Measurements from ENCODE around the gene LRRC4B. TPM values are rescaled to one million over a fixed set of nuclear protein-coding genes. Genes with fewer than 3 reads are reported as not detected.
"Not testable (repeated sequence)": the region's sequence is repeated elsewhere in the genome, so short reads cannot be mapped to it uniquely, and the experiment has no call there.

The LRRC4B gene
- total RNA-seq, 2 donors from 2014 or later = 1.4 to 2.9 TPM

DNA sequence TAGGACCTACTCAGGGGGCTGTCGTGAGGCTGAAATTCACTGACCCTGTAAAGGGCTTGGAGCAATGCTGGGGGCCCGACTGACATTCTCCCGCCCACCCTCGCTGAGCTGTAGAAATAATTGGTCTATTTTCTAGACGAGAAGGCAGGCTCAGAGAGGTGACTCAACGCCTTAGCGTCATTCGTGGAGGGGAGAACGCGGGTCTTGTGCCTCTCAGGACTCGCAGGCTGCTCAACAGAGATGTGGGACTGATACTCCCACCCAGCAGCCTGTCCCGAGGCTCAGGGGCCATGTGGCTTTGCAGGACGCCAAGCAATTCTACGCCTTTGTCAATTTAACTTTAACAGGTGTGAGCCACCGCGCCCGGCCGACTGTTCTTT lies 30.9 kb downstream of the LRRC4B start:
- DNase-seq (no peak), ATAC-seq (no peak)
- intact Hi-C loops (cut with DNase I) = loop anchor here (2.0 to 10.0 kb wide), 4 partner anchors 100 to 388 kb away; partner anchors contain the start of gene SYT3 (in 1 of the 2)

DNA sequence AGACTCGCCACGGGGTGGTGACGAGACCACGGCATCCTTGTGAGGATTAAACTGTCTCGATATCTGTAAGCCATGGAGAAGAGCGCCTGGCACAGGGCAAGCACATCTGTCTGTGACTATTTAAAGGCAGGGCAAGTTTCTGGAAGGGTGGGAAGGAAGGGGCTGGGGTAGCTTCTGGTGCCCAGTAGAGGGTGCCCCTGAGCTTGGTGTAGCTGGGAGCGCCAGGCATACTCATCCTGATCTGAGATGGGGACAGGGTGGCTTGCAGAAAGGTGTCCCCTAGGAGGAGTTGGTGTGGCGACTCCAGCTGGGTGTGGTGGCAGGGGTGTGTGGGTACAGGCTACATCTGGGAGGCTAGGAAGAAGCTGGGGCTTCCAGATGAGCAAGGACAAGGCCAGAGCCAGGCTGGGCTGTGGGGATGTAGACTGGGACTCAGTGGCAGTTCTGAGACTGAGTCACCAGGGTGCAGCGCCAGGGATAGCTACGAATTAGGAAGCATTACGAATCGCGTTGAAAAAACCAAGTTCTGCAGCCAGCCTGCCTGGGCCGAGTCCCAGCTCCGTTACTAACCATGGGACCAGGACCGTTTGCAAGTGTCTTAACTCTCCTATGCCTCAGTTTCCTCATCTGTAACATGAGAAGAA lies 31.5 kb downstream of the LRRC4B start:
- no peak for DNase-seq
- ATAC-seq = no peak
- intact Hi-C loops (cut with DNase I) = loop anchor here (2.0 to 10.0 kb wide), 4 partner anchors 101 to 388 kb away; partner anchors contain the start of gene SYT3 (in 1 of the 2)

DNA sequence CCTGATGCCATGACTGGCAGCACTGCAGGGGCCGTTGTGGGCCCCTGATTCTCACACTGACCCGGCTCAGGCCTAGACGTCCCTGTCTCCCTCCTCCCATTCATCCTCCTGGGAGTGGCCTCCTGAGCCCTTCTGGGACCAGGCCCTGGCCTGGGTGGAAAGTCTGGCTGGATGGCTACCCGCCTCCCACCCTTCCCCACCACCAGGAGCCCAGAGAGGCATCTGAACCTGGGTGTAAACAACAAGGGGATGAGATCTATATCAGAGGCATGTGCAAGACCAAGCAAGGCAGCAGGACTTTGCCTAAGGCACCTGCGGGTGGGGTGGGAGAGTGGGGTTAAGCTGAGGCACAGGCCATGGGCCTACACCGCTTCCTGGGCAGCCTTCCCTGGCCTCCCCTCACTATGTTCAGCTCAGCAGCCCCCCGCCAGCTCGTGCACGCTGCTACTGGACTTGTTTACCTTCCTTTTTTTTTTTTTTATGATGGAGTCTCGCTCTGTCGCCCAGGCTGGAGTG lies 32.5 kb downstream of the LRRC4B start:
- intact Hi-C loops (cut with DNase I) = loop anchor here (2.0 to 10.0 kb wide), 4 partner anchors 102 to 389 kb away; partner anchors contain the start of gene SYT3 (in 1 of the 2)
- DNase-seq (no peak), ATAC-seq (no peak)

DNA sequence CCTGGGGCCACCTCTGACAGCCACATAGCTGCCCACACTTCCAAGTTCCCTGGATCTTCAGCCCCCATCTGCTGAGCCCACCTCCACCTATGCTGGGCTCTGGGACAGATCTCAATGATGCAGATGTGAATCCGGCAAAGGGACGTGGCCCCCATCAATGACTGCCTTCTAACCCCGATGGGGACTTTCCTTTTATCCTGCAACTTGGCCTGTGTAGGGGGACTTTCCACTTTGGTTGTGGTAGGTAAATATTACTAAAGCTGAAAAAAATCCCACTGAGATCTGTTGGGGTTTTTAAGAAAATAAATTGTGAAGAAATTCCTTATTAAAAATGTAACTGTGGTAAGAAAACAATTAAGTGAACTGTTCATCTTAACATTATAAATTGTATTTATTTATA lies 33.8 kb downstream of the LRRC4B start:
- DNase-seq (no peak), ATAC-seq (no peak)
- intact Hi-C loops (cut with DNase I) = loop anchor here (10.0 kb wide), 2 partner anchors 250 to 390 kb away; no protein-coding TSS in a partner anchor

DNA sequence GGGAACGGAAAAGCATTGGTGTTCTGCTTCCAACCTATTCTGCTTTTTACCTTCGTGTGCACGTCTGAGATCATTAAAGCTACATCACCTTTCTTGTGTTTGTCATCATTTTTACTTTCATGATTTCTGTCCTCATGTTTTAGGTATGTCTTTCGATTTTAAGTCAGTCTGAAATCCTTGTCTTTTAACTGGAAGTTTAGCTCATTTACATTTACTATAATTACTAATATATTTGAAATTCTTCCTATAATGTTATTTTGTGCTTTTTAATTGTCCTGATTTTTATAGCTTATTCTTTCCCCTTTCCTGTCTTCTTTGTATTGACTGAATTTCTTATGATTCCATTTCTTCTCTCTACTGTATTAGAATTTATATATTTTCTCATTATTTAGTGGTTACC lies 35.3 kb downstream of the LRRC4B start:
- intact Hi-C loops (cut with DNase I) = loop anchor here (10.0 kb wide), 2 partner anchors 252 to 392 kb away; no protein-coding TSS in a partner anchor
- ATAC-seq (no peak), DNase-seq (no peak)

DNA sequence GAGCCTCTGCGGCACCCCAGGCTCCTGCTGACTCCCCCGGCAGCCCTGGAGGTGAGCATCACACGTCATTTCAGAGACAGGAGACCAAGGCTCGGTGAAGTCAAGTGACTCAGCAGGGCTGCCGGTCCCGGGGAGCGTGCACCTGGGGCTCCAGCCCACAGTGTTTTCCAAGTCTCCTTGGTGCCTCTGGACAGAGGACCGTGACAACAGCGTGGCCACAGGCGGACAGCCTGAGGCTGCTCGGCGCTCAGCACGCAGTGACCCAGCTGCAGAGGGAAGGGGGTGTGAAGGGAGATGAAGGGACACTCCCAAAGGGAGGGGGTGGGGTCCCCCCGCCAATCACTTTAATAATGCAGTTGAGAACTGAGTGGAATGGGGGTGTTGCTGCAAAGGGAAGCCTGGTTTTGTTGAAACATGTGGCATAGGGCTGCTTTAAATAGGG lies 37.0 kb downstream of the LRRC4B start:
- ATAC-seq (no peak), DNase-seq (no peak)
- intact Hi-C loops (cut with DNase I) = loop anchor here (10.0 kb wide), 2 partner anchors 254 to 394 kb away; no protein-coding TSS in a partner anchor

DNA sequence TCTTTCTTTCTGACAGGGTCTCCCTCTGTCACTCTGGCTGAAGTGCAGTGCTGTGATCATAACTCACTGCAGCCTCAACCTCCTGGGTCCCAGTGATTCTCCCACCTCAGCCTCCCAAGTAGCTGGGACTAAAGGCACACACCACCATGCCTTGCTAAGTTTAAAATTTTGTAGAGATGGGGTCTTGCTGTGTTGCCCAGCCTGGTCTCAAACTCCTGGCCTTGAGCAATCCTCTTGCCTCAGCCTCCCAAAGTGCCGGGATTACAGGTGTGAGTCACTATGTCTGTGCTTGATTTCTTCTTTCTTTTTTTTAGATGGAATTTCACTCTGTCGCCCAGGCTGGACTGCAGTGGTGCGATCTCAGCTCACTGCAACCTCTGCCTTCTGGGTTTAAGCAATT lies 40.2 kb downstream of the LRRC4B start:
- intact Hi-C loops (cut with DNase I); ATAC-seq; DNase-seq: not testable (repeated sequence)

DNA sequence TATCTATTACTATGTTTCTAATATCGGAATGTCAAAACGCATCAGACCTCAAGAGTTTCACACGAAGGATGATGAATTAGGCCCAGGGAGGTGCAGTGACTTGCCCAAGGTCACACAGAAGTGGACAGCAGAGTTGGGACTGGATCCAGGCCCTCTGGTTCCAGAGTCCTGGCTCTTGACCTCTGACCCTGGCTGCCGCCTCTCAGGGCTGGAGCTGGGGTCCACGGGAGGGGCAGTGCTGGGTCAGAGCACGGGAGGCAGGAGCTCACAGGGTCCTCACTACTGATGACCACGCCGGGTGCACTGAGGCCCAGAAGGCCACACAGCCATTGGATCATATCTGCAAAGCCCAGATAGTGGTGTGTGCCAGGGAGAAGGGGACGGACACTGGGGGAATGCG lies 45.4 kb downstream of the LRRC4B start:
- DNase-seq = no peak
- intact Hi-C loops (cut with DNase I) = no loop called here
- no peak for ATAC-seq

DNA sequence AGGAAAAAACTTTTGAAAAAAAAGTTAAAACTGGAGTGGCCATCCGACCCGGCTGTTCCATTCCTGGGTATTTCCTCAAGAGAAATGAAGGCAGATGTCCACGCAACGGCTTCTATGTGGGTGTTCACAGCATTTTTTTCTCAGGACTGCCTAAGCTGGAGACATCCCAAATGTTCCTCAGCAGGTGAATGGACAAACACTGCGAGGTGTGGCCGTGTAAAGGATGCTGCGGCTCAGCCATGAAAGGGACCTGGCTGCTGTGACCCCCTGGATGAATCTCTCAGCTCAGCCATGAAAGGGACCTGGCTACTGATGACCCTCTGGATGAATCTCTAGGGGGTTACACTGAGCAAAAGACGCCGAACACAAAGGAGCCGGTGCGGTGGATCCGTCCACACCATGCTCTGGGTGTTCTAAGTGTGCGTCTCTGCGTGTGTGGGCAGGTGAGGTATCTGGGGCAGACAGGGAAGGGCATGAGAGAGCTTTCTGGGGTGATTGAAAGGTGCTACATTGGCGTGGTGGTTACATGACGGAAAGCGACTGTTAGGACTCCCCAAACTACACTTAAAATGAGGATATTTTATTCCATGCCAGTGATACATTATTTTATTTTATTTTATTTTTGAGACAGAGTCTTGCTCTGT lies 47.3 kb downstream of the LRRC4B start:
- no peak for DNase-seq
- intact Hi-C loops (cut with DNase I) = no loop called here
- ATAC-seq = no peak

DNA sequence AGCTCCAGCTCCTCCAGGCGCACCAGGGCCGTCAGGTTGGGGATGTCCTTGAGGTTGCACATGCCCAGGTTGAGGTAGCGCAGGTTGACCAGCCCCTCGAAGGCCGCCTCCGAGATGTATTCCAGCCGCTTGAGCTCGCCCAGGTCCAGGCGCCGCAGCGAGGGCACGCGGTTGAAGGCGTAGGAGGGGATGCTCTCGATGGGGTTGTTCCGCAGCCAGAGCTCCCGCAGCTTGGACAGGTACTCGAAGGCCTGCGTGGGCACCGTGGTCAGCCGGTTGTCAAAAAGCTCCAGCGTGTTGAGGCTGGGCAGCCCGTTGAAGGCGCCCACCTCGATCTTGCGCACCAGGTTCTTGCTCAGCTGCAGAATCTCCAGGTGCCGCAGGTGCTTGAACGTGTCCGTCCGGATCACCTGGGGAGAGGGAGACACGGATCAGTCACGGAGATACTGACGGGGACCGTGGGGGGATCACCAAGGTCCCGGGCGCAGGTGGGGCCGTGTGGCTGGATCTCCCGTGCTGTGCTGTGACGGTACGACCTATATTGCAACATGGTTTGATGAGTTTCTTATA lies 49.1 kb downstream of the LRRC4B start:
- DNase-seq = no peak
- intact Hi-C loops (cut with DNase I) = no loop called here

DNA sequence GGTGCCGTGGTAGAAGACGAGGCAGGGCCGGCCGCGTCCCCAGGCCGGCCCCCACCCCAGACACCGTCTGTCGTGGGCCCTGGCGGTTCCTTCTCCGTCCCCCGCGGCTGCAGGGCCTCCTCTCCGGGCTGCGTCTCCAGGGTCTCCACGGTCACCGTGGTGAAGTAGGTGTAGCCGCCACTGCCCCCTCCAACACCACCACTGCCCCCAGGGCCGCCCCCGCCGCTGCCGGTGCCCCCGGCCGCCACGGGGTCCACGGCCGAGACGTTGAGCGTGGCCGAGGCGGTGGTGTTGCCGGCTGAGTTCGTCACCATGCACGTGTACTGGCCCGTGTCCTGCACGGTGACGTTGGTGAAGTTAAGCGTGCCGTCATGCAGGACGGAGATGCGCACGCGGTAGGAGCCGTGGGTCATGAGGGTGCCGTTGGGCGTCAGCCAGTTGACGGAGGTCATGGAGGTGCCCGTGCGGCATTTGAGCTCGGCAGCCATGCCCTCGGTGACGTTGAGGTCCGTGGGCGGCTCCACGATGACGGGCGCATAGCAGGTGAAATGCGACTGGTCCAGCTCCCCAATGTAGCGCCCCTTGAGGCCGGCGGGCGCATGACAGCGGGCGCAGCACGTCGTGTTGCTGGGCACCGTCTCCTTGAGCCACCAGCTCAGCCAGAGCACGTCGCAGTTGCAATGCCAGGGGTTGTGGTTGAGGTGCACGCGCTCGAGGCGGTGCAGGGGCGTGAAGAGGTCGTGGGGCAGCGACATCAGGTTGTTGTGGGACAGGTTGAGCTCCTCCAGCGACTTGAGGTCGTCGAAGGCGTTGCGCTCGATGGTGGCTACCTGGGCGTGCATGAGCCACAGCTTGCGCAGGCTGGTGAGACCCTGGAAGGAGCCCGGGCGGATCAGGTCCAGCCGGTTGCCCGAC lies 49.9 kb downstream of the LRRC4B start:
- ATAC-seq = no peak
- intact Hi-C loops (cut with DNase I) = no loop called here
- no peak for DNase-seq

More for the DNA sequence above, 49.1 kb downstream of the LRRC4B start:
- ATAC-seq = no peak

DNA sequence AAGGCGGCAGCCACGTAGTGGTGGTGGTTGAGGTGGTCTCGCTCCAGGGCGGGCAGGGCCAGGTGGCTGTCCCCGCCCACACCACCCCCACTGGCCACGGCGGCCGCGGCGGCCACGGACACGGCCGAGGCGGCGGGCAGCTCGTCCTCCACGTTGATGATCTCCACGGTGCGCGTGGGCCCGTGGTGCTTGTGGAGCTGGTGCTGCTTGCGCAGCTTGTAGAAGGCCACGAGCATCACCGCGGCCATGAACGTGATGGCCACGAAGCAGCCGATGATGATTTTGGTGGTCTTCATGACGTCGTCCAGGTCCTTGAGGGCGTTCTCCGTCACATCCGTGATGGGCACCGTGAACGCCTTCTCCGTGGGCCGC lies 50.5 kb downstream of the LRRC4B start:
- intact Hi-C loops (cut with DNase I) = no loop called here
- DNase-seq (no peak), ATAC-seq (no peak)

DNA sequence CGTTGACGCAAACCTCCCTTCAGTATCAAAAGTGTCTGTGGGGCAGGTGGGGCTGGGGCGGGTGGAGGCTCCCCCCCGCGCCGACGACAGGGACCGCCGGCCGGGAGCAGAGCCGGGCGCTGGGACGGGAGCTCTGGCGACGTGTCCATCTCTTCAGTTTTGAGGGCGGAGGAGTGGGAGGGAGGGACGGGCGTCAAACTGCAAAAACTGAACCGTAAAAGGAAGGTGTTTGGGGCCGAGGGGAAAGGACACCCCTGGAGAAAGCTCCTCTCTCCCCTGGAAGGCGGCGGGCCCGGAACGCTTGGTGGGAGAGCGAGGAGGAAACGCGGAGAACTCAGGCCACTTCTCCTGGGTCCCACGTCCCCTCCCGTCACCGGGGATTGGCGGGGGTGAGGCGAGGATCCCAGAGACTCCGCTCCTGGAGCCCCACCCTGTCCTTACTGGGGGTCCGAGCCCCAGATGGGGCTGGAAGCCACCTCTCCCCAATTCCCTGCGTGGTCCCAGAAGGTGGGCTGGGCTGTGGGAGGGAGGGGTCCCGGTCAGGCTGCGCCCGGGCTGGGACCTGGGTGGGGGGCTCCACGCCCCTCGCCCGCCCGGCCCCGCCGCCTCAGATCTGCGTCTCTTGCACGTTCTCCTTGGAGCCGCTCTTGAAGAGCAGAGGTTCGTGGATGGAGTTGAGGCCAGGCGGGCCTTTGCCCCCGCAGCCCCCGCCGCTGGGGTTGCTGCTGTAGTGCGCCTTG lies 51.1 kb downstream of the LRRC4B start:
- ATAC-seq (no peak), DNase-seq (no peak)
- intact Hi-C loops (cut with DNase I) = no loop called here

DNA sequence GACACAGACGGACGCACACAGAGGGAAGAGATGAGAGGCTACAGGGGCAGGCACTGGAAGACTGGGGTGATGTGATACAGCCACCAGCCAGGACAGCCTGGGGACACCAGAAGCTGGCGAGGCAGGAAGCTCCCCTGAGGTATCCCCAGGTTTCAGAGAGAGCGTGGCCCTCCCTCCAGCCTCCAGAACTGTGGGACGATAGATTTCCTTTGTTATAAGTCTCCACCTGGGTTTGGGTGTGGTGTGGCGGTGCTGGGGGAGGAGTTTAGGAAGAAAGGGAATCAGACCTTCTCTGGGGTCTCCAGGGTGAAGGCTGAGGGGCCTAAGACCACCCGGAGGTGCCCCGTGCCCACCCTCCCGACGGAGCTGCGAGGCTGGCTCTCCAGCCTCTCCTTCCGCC lies 51.8 kb downstream of the LRRC4B start:
- no peak for ATAC-seq
- no peak for DNase-seq
- intact Hi-C loops (cut with DNase I) = no loop called here

DNA sequence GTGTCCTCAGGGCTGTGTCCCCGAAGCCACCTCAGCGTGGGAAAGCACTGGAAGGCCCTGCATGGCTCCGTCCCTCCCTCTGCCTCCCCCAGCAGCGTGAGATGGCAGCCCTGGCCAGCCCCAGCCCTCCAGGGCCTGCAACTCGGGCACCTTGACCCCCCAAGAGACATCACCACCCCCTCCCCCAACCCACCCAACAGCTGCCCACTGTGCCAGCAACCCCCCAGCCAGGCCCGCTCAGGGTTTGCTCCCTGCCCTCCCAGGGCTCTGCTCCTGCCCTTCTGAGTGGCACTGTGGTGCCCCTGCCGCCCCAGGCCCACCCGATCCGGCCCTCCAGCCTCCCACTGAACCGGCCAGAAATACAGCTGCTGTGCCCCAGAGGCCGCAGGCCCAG lies 53.1 kb downstream of the LRRC4B start:
- ATAC-seq (no peak), DNase-seq (no peak)
- intact Hi-C loops (cut with DNase I) = no loop called here

DNA sequence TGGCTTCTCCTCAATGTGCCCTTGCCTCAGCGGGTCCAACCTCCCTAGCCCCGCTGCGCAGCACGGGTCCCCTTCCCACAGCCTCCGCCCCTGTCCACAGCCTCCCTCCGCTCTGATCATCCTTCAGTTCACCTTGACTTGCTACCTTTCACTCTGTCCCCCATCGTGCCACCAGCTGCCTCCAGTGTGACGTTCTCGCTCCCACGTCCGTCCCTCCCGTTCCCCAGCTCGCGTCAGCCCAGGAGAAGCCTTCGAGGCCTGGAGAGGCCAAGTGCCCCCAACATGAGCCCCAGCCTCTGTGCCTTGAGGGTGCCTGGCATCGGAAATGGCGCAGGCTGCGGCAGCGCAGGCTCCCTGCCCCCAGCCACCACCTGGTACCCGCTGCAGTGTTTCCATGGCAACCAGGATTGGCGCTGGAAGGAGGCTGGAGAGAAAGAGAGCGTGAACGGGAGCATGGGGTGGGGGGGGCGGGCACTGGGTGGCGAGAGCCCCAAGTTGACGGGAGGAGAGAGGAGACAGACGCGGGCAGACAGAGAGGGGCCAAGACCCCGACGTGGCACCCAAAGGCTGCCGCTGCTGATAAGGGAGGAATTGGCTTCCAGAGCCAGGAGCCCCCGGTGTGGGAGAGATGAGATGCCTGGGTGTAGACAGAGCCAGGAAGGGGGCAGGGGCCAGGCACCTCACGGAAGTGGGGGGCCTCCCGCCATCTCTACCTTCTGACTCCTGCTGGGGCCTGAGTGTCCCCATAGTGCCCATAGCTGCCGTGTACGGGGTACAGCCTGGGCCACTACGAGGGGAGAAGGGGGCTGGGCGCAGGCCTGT lies 53.7 kb downstream of the LRRC4B start:
- intact Hi-C loops (cut with DNase I) = no loop called here
- DNase-seq = no peak
- ATAC-seq = no peak

DNA sequence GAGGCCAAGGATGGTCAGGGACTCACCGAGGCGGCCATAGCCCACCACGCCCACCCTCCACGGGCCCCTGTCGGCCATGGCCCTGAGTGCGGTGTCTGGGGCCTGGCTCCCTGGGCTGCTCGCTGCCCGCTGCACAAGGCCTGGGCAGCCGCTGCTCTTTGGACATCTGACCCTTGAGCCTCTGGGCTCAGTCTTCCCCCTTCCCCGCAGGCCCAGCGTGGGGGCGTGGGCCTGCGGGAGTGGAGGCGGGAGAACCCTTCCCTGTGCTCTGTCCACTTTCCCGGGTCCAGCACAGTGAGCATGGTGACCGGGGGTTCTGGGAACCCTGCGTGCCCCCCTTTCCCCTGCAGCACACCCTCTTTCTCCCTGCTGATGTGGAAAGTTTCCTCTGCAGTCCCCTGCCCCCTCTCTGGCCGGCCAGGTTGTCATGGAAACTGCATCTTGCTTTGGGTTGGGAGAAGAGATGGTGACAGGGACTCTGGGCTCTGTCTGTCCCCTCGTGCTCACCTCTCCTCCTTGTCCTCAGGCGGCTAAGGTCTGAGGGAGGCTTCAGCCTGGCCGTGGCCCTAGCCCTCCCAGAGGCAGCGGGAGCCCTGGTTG lies 54.4 kb downstream of the LRRC4B start, which contains the start of gene ASPDH:
TSS of gene ASPDH (minus strand) at position 168 of the 600 bp plus-strand sequence. CDS start at position 78, 90 bp downstream.
- ATAC-seq (no peak), DNase-seq (no peak)
- intact Hi-C loops (cut with DNase I) = no loop called here
